GM11168 (cell line): ENCODE data around the gene PIH1D2.
"Not testable (repeated sequence)": the region's sequence is repeated elsewhere in the genome, so short reads cannot be mapped to it uniquely, and the experiment has no call there.

Source experiments
- in situ Hi-C: fragments of 300-500 bp; cut with MboI; formaldehyde crosslinking; loops from one replicate; pipeline ENCODE4 v1.12.0; 2022; ENCODE audit warnings: low sequenced_read_pairs; ENCODE audit not compliant: unreplicated experiment

The PIH1D2 gene

DNA sequence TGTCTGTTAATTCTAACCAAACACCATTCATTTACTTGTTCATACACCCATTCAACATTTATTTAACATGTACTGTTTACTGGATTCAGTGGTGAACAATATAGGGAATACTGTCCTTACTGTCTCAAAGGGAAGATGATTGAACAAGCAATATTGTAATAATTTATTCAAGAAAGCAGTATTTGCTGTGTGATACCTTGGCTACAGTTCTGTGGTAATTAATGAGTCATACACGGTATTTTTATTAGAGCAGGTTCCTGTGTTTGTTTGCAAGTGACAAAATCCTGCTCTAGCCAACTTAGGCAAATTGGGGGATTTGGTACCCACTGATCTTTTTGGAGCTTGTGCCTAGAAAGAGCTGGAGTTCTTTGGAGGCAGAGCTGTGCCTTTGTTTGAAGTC, 15.7 kb downstream of the PIH1D2 start:
- in situ Hi-C loops, result no loop called here

DNA sequence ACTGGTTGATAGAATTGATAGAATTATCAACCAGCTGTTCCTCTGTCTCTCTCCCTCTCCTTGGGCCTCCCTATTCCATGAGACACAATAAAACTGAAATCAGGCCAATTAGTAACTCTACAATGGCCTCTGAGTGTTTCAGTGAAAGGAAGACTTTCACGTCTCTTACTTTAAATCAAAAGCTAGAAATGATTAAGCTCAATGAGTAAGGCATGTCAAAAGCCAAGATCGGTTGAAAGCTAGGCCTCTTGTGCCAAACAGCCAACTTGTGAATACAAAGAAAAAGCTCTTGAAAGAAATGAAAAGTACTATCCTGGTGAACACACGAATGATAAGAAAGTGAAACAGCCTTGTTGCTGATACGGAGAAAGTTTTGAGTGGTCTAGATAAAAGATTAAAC, 16.6 kb downstream of the PIH1D2 start:
- in situ Hi-C loops, result no loop called here

GRCh38 chr11:112051768-112052167, 22.0 kb downstream of the PIH1D2 start:
- in situ Hi-C loops, result no loop called here

GRCh38 chr11:112050721-112051120, 23.1 kb downstream of the PIH1D2 start:
- in situ Hi-C loops, result no loop called here

DNA sequence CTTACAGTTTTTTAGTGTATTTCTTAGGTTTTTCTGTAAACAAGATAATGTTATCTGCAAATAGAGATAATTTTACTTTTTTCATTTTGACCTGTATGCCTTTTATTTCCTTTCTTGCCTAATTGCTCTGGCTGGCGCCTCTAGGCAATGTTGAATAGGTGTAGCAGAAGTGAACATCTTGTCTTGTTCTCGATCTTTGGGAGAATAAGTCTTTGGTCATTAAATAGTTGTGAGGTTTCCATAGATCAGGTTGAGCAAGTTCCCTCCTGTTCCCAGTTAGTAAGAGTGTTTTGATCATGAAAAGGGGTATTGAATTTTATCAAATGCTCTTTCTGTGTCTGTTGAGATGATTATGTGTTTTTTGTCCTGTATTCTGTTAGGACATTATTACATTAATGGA, 24.0 kb downstream of the PIH1D2 start:
- in situ Hi-C loops, result no loop called here

DNA sequence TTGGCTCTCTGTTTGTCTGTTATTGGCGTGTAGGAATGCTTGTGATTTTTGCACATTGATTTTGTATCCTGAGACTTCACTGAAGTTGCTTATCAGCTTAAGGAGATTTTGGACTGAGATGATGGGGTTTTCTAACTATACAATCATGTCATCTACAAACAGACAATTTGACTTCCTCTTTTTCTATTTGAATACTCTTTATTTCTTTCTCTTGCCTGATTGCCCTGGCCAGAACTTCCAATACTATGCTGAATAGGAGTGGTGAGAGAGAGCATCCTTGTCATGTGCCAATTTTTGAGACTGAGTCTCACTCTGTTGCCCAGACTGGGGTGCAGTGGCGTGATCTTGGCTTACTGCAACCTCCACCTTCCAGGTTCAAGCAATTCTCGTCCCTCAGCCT, 25.6 kb downstream of the PIH1D2 start:
- in situ Hi-C loops, result not testable (repeated sequence)

DNA sequence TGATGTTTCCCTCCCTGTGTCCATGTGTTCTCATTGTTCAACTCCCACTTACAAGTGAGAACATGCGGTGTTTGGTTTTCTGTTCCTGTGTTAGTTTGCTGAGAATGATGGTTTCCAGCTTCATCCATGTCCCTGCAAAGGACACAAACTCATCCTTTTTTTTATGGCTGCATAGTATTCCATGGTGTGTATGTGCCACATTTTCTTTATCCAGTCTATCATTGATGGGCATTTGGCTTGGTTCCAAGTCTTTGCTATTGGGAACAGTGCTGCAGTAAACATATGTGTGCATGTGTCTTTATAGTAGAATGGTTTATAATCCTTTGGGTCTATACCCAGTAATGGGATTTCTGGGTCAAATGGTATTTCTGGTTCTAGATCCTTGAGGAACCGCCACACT, 27.2 kb downstream of the PIH1D2 start:
- in situ Hi-C loops, result not testable (repeated sequence)

DNA sequence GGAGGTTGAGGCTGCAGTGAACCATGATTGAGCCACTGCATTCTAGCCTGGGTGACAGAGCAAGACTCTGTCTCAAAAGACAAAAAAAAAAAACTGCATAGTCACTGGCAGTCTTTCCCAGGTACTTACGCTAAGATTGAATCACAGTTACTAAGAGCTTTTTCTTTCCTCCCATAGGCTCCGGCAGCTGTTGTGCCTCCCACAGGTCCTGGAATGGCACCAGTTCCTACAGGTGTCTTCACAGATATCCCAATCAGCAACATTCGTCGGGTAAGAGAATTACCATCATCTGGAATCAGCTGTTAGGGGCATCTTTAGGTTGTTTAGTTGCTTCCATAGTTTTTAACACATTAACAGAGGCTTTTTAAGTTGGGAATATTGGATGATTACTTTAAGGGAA, 28.9 kb downstream of the PIH1D2 start:
- in situ Hi-C loops, result no loop called here

DNA sequence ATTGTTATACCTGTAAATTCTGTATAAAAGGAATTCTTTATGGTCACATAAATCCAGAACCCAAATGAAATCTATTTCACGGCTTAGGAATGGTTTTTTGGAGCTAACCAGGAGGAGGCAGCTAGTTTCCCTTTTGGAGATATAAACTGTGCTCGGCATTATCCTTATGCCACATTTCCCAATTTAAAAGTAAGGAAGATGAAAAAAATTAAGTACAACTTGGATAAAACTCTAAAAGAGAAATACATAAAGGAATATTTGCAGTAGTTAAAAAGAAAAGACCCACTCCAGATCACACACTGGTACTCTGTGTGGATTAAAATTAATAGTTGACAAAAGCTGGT, 30.9 kb downstream of the PIH1D2 start:
- in situ Hi-C loops, result no loop called here

GRCh38 chr11:112042161-112042960, 31.5 kb downstream of the PIH1D2 start:
- in situ Hi-C loops, result no loop called here

DNA sequence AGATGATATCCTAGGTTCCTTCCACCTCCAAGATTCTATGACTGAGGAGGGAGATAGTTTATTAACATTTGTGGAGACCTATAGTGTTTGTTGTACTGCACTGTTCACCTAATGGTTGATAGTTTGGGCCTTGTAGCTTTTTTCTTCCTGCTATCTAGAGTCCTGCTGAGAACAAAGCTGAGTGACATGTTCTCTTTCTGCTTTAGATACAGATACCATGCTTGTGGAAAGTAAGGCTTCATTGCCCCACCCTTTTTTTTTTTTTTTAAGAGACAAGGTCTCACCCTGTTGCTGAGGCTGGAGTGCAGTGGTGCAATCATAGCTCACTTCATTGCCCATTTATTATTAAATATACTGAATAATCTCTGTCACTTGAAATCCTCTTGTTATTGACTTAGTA, 36.3 kb downstream of the PIH1D2 start:
- in situ Hi-C loops, result no loop called here

GRCh38 chr11:112033902-112034301, 39.9 kb downstream of the PIH1D2 start:
- in situ Hi-C loops, result no loop called here

DNA sequence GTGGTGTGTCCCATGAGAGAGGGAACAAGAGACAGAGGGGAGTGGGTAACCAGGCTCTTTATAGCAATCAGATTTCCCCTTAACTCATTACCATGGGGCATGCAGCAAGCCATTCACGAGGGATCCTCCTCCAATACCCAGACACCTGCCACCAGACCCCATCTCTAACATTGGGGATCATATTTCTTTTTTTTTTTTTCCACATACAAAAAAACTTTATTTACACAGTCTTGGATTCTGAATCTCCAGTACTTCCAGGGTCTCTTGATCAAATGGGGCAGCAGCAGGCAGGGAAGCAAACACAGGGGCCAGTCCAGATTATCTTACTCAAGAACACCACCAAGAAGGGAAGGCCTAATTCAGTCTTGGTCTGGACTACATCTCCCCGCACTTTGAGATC, 44.4 kb downstream of the PIH1D2 start:
- in situ Hi-C loops, result no loop called here

DNA sequence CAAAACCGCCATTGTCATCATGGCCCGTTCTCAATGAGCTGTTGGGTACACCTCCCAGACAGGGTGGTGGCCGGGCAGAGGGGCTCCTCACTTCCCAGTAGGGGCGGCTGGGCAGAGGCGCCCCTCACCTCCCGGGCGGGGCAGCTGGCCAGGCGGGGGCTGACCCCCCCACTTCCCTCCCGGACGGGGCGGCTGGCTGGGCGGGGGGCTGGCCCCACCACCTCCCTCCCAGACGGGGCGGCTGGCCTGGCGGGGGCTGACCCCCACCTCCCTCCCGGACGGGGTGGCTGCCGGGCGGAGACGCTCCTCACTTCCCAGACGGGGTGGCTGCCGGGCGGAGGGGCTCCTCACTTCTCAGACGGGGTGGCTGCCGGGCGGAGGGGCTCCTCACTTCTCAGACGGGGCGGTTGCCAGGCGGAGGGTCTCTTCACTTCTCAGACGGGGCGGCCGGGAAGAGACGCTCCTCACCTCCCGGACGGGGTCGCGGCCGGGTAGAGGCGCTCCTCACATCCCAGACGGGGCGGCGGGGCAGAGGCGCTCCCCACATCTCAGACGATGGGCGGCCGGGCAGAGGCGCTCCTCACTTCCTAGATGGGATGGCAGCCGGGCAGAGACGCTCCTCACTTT, 46.9 kb downstream of the PIH1D2 start:
- in situ Hi-C loops, result not testable (repeated sequence)

DNA sequence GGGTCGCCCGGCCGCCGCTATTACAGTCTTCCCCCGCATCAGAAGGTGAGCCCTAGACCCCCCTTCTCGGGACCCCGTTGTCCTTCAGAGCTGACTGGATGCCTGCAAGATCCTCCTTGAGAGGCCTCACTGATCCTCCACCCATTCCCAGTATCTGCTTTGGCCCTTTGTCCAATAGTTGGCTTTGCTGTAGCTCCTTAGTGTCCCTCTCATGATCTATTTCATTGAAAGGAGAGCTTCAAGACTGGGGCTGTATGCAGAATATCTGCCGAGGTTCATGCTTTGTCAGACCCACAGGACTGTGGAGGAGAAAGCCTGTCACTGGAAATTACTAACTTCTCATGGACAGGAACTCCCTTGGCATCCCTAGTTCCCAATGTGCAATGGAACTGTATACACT, 48.1 kb downstream of the PIH1D2 start:
- in situ Hi-C loops, result no loop called here

DNA sequence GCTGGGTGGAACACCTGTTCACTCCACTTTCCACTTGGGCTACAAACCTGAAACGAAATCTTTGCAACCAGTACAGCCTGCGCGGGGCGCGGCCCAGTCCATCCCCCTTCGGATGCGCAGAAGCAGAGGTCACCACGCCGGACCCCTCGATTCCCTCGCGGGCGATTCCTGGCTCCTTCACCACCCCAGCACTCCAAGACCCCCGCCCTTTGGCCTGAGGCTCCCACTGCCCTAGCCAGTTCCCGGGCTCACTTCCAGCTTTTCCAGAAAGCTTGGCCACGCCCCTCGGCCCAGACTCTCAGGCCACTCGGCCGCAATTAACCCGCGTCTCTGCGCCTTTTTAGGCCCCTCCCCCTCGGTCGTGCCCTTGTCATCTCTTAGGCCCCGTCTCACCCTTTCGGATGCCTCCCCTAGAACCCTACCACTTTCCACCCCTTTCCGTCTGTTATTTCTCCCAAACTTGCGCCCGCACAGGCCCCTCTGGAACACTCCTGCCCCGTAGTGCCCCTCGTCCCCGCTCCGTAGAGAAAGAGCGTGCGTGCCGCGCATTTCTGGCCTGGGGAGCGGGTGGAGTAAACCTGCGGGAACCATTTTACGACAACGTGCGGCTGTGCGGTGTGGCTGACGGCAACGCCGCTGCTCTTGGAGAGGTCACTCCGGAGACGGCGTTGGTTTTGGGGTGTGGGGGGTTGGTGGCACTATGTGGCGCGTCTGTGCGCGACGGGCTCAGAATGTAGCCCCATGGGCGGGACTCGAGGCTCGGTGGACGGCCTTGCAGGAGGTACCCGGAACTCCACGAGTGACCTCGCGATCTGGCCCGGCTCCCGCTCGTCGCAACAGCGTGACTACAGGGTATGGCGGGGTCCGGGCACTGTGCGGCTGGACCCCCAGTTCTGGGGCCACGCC, 48.8 kb downstream of the PIH1D2 start, which contains the start of gene DLAT:
TSS of gene DLAT (plus strand) at position 636 of the 906 bp plus-strand sequence. CDS start at position 701, 65 bp downstream.
- in situ Hi-C loops, result no loop called here

GRCh38 chr11:112024178-112024772, 49.5 kb downstream of the PIH1D2 start:
- in situ Hi-C loops, result no loop called here

DNA sequence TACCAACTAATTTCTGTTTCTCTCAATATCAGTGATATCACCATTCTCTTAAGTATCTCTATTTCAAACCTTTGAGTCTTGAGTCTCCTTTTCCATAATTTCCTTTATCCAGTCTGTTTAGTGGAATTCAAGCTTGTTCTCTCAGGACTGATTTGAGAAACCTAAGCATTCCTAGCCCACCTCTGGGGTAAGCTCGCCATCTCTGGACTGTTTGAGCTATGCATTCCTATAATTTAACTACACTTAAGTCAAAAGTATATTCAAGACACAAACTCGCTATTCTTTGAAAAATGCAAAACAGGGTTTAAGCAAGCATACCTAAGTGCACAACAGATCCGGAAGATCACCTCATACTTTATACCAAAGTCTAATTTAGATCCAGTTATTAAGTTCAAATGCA, 50.7 kb downstream of the PIH1D2 start:
- in situ Hi-C loops, result no loop called here

DNA sequence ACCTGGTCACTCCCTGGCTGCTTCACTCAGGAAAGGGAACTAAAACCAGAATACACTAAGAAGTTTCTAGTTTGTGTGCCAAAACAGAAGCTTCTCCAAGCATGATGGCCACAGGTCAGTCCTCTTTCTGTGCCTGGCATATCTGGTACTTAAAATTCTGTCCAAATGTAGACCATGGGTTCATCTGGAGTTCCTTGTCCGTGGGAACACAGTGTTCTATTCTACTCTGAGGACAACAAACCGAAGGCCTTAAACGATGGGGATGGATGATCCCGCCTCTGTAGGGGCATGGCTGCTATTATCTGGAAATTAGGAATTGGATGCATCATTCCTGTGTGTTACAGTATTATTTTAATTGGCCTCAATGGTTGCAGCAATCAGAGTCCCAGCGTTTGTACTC, 54.8 kb downstream of the PIH1D2 start:
- in situ Hi-C loops, result no loop called here
